IgD-negative memory B cell (primary cell): ENCODE results near the gene MRPL45. TPM values are rescaled to one million over a fixed set of nuclear protein-coding genes. Genes with fewer than 3 reads are reported as not detected.

Source experiments
- polyA plus RNA-seq: library from polyadenylated mRNA; unstranded; fragments of 300-500 nt; fragmentation: Illumina TruSeq; gene quantifications from one replicate; pipeline ENCODE4 v1.2.3, GENCODE V29; 2021

Gene MRPL45
- polyA plus RNA-seq, 1 donor from 2014 or later = 23.5 TPM

Other genes with a start within 250 kb of the MRPL45 start
- not detected for gene TBC1D3C, start 228.5 kb upstream of the MRPL45 start, polyA plus RNA-seq
- gene TBC1D3E, start 169.2 kb upstream of the MRPL45 start, polyA plus RNA-seq = not detected
- gene TBC1D3, start 104.6 kb upstream of the MRPL45 start, polyA plus RNA-seq = not detected
- gene GPR179, start 46.8 kb downstream of the MRPL45 start, polyA plus RNA-seq = not detected
- gene SOCS7, start 54.7 kb downstream of the MRPL45 start, polyA plus RNA-seq = 0.74 TPM
- gene ARHGAP23, start 131.3 kb downstream of the MRPL45 start, polyA plus RNA-seq = not detected